ENCODE data around the gene NR1D1. TPM values are rescaled to one million over a fixed set of nuclear protein-coding genes. Genes with fewer than 3 reads are reported as not detected.

The NR1D1 gene
- total RNA-seq, 1 experiment from 2014 or later, result 63.7 TPM

- TF ChIP-seq YY1 (IDR thresholded peaks at IDR 0.05; ENCODE audit: extremely low read depth, insufficient replicate concordance, low read depth, low read length) (no peak), POLR2A (IDR thresholded peaks at IDR 0.05; ENCODE audit: borderline replicate concordance, extremely low read depth, insufficient read depth, insufficient read length) (no peak), JUND (IDR thresholded peaks at IDR 0.05) (no peak), TCF7L2 (IDR thresholded peaks at IDR 0.05; ENCODE audit: borderline replicate concordance, extremely low read depth, insufficient read depth, insufficient read length) (no peak), SRF (IDR thresholded peaks at IDR 0.05; ENCODE audit: low read depth) (no peak), EZH2phosphoT487 (IDR thresholded peaks at IDR 0.05; ENCODE audit: borderline replicate concordance) (no peak), EGR1 (IDR thresholded peaks at IDR 0.05; ENCODE audit: low read depth) (no peak)
- TF ChIP-seq, protein P1, sequence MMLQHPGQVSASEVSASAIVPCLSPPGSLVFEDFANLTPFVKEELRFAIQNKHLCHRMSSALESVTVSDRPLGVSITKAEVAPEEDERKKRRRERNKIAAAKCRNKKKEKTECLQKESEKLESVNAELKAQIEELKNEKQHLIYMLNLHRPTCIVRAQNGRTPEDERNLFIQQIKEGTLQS (IDR thresholded peaks at IDR 0.05), result no peak
Observed at GRCh38 chr17:40058186-40058784, 42.1 kb downstream of the NR1D1 start (continued).

DNA sequence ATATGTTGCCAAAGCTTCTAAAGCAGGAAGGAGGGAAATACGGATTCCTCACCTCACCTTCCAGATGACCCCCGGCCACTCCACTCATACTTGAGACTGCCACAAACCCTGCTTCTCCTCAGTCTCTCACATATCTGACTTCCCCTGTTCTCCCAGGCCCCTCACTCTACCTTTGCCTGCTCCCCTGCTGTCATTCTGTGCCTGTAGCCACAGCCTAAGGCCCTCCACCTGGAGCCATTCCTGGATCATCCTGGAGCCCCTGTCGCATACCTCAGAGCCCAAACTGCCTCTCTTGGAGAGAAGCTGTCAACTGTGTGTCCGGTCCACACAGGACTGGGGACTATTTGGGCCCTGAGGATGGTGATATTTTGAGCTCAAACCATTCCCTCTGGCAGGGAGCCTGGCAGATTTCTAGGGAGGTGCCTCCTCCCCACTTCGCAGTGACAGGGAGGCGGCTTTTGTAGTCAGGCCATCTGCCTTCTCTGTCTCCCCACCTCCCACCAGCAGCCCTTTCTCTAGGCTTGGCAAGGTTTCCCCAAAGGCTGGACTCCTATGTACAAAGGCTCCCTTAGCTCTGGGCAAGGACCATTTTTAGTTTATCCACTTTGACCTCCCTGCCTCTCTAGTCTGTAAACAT lies 43.9 kb downstream of the NR1D1 start:
- Histone ChIP-seq H3K4me1 (ENCODE audit: control insufficient read depth in 1 of 2, insufficient read depth in 2 of 2, low read length in 2 of 2) (peaks cover 8 to 12% of the 10 kb centered on the region in 2 experiments; a peak in 3 of 4 replicates), H3K79me2 (ENCODE audit: insufficient read depth, low read length) (peaks cover 14% of the 10 kb centered on the region), H3K4me3 (replicated peaks in 1 of 2; ENCODE audit: low read depth in 1 of 2, low read length in 2 of 2) (no peak overlapping the region), H3K27ac (ENCODE audit: low read depth, low read length) (no peak overlapping the region), H3K9ac (ENCODE audit: low read length) (no peak overlapping the region), H3K9me3 (ENCODE audit: control insufficient read depth in 1 of 2, insufficient read depth in 1 of 2, low read depth in 1 of 2, low read length in 2 of 2) (no peaks in the 10 kb centered on the region), H3K4me2 (ENCODE audit: low read length) (no peak overlapping the region), H3K9me2 (ENCODE audit: insufficient read depth) (no peaks in the 10 kb centered on the region), H3K27me3 (ENCODE audit: insufficient read depth, low read length) (no peaks in the 10 kb centered on the region), H3K36me3 (ENCODE audit: control insufficient read depth in 1 of 2, insufficient read depth in 2 of 2, low read length in 2 of 2) (peaks cover 6% of the 10 kb centered on the region in 2 experiments; a peak in 3 of 4 replicates), H2AFZ (ENCODE audit: low read depth, low read length, poor library complexity, severe bottlenecking) (no peak overlapping the region), H4K20me1 (ENCODE audit: insufficient read depth) (no peaks in the 10 kb centered on the region)
- ChIA-PET CTCF (no interaction called here), RAD21 (ENCODE audit: low non-redundant PET in 1 of 2, low total read pairs in 2 of 2, uncharacterized antibody in 2 of 2, unreplicated experiment in 2 of 2) (no interaction called here), POLR2A (interaction anchor here (1.3 kb wide), 1 partner anchor 43 kb away, joined by 4 read pairs; no protein-coding TSS in a partner anchor)
- intact Hi-C loops (cut with micrococcal nuclease), result no loop called here
- TF ChIP-seq CEBPB (IDR thresholded peaks at IDR 0.05; ENCODE audit: low read depth) (no peak), CTCF (IDR thresholded peaks at IDR 0.05 in 2 of 3, conservative IDR thresholded peaks at IDR 0.05 in 1 of 3; ENCODE audit: borderline replicate concordance in 1 of 3, insufficient read depth in 1 of 3, low read depth in 2 of 3, low read length in 2 of 3) (no peak), ELF1 (IDR thresholded peaks at IDR 0.05; ENCODE audit: borderline replicate concordance, low read depth) (no peak), YY1 (IDR thresholded peaks at IDR 0.05; ENCODE audit: extremely low read depth, insufficient replicate concordance, low read depth, low read length) (no peak), SP1 (IDR thresholded peaks at IDR 0.05; ENCODE audit: low read depth) (no peak)
- BruUV-seq (replicated peaks), result no TSS peak
- ATAC-seq, result no peak
- DNase-seq (ENCODE audit: low read depth, low spot score), result no peak

Other genes with a start within 250 kb of the NR1D1 start
- 0.30 TPM for gene IKZF3, start 236.3 kb downstream of the NR1D1 start, total RNA-seq (2021; ENCODE audit: unreplicated experiment)
- not detected for gene ZPBP2, start 232.4 kb downstream of the NR1D1 start, total RNA-seq (2021; ENCODE audit: unreplicated experiment)
- gene GSDMB, start 182.0 kb downstream of the NR1D1 start, total RNA-seq (2021; ENCODE audit: unreplicated experiment), result 22.2 TPM
- gene ORMDL3, start 173.0 kb downstream of the NR1D1 start, total RNA-seq (2021; ENCODE audit: unreplicated experiment), result 46.9 TPM
- gene LRRC3C, start 172.9 kb downstream of the NR1D1 start, total RNA-seq (2021; ENCODE audit: unreplicated experiment), result not detected
- gene GSDMA, start 137.6 kb downstream of the NR1D1 start, total RNA-seq (2021; ENCODE audit: unreplicated experiment), result not detected
- 152 TPM for gene PSMD3, start 119.8 kb downstream of the NR1D1 start, total RNA-seq (2021; ENCODE audit: unreplicated experiment)
- gene CSF3, start 85.1 kb downstream of the NR1D1 start, total RNA-seq (2021; ENCODE audit: unreplicated experiment), result not detected
- 92.1 TPM for gene MED24, start 46.2 kb downstream of the NR1D1 start, total RNA-seq (2021; ENCODE audit: unreplicated experiment)
- 23.3 TPM for gene THRA, start 37.6 kb downstream of the NR1D1 start, total RNA-seq (2021; ENCODE audit: unreplicated experiment)
- gene MSL1, start 21.4 kb upstream of the NR1D1 start, total RNA-seq (2021; ENCODE audit: unreplicated experiment), result 67.2 TPM
- 73.1 TPM for gene CASC3, start 39.9 kb upstream of the NR1D1 start, total RNA-seq (2021; ENCODE audit: unreplicated experiment)
- 9.7 TPM for gene RAPGEFL1, start 76.9 kb upstream of the NR1D1 start, total RNA-seq (2021; ENCODE audit: unreplicated experiment)
- 30.4 TPM for gene WIPF2, start 118.7 kb upstream of the NR1D1 start, total RNA-seq (2021; ENCODE audit: unreplicated experiment)
- 117 TPM for gene CDC6, start 187.3 kb upstream of the NR1D1 start, total RNA-seq (2021; ENCODE audit: unreplicated experiment)
- 35.1 TPM for gene RARA, start 208.6 kb upstream of the NR1D1 start, total RNA-seq (2021; ENCODE audit: unreplicated experiment)